RCC 7860 (cell line): Measurements from ENCODE around the gene KRT38.
"Not testable (repeated sequence)": the region's sequence is repeated elsewhere in the genome, so short reads cannot be mapped to it uniquely, and the experiment has no call there.

Experiments used
- DNase-seq: peaks from one replicate; pipeline ENCODE4 v3.0.0-alpha.2; 2015; ENCODE audit warnings: low spot score
- FAIRE-seq: peaks from 2 replicates; lab custom pipeline; 2012; peaks lifted over from hg19 to GRCh38; lab: Jason Lieb, UNC

The KRT38 gene

DNA sequence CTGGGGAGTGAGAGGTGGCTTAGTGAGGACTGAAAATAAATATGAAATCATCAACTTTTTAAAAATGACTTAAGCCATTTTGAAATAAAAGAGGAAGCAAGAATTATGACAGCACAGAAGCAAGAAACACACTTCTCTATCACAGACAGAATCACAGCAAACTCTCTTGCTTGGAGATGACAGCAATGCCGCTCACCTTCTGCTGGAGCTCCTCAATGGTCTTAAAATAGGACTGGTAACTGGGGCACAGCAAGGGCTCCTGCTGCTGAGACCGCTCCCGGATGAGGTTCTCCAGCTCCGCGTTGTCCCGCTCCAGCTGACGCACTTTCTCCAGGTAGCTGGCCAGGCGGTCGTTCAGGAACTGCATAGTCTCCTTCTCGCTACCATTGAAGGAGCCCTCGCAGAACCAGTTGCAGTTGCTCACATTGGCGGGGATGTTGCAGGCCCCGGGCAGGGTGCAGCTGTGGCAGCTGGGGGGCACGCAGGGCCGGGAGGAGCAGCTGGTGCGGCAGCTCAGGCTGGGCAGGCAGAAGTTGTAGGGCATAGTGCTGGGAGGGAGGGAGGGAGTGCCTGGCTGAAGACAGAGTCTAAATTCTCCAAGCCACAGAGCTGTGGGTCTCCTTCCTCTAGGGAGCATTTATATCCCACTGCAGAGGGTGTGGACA, 43.7 kb downstream of the KRT38 start, which contains the start of gene KRT31:
TSS of gene KRT31 (minus strand) at position 613 of the 665 bp plus-strand sequence. CDS start at position 544, 69 bp downstream.
- no peak for FAIRE-seq
- DNase-seq, result no peak

GRCh38 chr17:41396340-41396739, 44.4 kb downstream of the KRT38 start:
- FAIRE-seq (no peak), DNase-seq (no peak)

DNA sequence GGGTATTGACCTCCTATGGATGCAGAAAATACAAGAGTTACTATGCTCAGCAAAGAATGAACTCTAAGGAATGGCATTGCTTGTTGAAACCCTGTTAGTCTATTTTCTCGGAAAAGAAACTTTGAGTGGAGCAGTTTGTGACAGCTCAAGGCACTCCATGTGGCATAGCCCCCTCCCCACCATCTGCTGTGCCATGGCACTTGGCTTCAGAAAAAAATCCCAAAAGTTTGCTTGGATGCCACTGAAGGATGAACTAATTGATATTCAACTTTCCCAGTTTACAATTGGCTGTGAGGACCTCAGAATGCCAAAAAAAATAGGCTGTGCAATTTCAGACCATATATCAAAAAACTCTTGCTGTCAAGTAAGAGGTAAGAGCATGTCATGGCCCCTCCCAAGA, 45.2 kb downstream of the KRT38 start:
- no peak for FAIRE-seq
- DNase-seq, result no peak

DNA sequence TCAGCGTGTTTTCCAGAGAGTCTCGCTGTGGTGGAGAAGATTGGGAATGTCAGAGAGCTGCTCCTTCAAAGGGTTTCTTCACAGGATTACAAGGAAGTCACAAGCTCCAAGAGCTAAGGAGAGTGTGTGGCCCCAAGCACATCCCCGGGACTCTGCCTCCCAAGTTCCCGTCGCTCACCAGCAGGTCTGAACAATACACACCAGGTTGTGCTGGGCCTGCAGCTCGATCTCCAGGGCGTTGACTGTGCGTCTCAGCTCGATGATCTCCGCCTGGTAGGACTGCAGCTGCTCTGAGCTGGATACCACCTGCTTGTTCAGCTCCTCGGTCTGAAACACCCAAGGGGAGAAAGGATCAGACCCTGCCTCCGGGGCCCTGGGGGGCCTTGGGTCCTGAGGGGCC, 45.7 kb downstream of the KRT38 start:
- DNase-seq, FAIRE-seq: not testable (repeated sequence)

GRCh38 chr17:41394254-41394996, 46.4 kb downstream of the KRT38 start:
- peak; percentile 36 for FAIRE-seq
- peak; percentile 37 for DNase-seq

DNA sequence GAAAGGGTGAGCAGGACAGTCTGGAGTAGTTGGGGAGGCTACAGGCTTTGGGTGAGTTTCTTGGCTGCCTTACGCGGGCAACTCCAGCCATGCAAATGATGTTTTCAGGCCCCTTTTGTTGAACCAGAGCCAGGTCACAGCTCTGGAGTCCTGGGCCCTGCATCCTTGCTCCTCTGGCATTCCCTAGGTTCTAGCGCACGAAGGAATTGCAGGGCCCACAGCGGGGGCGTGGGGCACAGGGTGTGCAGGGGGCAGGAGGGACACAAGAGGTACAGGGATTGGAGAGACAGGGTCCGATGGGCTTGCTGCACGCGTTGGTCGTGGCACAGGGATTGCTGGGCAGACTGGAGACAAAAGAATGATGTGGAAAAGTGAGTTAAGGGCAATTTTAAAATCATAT, 47.0 kb downstream of the KRT38 start:
- FAIRE-seq (no peak), DNase-seq (no peak)

DNA sequence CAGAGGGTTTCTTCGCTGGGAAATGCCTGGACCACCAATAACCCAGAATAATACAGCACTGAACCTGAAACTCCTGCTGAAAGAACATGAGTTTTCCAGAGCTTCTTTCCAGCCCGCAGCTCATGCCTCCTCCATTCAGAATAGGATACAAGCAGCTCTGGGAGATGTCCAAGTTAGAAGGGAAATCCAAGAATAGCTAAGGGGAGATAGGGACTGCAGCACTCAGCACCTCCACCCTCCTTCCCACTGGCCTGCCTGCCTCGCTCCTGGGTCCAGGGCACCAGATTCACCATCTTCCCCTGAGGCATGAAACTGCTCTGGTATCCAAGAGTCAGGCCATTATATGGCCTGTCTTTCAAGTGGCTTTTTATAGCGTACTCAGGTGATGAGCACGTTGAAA, 47.5 kb downstream of the KRT38 start:
- FAIRE-seq (no peak), DNase-seq (no peak)

DNA sequence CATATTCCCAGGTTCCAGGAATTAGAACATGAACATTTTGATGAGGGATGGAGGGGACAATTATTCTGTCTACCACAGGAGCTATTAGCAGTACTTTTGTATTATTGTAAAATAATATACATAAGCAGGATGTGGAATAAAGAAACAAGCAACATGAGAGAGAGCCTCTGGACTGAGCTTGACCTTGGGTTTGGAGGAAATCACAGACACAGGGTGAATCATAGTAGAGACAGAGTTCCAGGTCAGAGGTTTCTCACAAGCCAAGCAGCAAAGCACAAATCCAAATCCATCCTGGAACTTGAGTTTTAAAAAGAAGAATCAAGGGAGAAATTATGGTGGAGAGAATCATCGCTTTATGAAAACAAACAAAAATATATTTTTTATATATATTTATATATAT, 48.5 kb downstream of the KRT38 start:
- DNase-seq (peak; percentile 40), FAIRE-seq (peak; percentile 86)

- no peak for DNase-seq
- FAIRE-seq, result no peak
These were observed 49.2 kb downstream of the KRT38 start for GRCh38 chr17:41391535-41391934.

GRCh38 chr17:41390411-41390938, 50.3 kb downstream of the KRT38 start:
- DNase-seq (no peak), FAIRE-seq (no peak)

GRCh38 chr17:41387670-41388069, 53.1 kb downstream of the KRT38 start:
- FAIRE-seq (no peak), DNase-seq (no peak)

DNA sequence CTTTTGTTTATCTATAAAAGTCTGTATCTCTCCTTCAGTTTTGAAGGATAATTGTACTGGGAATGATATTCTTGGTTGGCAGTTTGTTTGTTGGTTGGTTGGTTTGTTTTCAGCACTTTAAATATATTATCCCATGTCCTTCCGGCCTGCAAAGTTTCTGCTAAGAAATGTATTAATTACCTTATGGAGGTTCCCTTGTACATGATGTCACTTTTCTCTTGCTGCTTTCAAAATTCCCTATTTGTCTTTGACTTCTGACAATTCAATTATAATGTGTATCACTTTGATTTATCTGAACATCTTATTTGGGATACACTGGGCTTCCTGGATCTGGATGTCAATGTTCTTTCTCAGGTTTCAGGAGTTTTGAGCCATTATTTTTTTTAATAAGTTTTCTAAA, 54.6 kb downstream of the KRT38 start:
- no peak for DNase-seq
- FAIRE-seq, result no peak
